Gastrocnemius medialis (tissue), 4 donors: ENCODE measurements around the gene TP63. TPM values are rescaled to one million over a fixed set of nuclear protein-coding genes. Genes with fewer than 3 reads are reported as not detected.

Experiments
- ATAC-seq, 2 donors: fragments of 150-250 bp; one replicate each; pipeline ENCODE4 v1.9.1; 2016
- DNase-seq, 2 donors: peaks; one replicate each; pipeline ENCODE4 v3.0.0-alpha.2; 2019
- H3K27ac ChIP-seq, 4 donors: fragments of 200-600 bp; sonication (generic); 1 replicate in 1 of 4; 2 replicates in 3 of 4; pipeline ENCODE4 v1.5.1; 2016 to 2018; ENCODE audit warnings: mild to moderate bottlenecking in 2 of 4, moderate library complexity in 1 of 4
- H3K27me3 ChIP-seq, 3 donors: fragments of 200-600 bp; sonication (generic) in 2 of 3; 1 replicate in 1 of 3; 2 replicates in 2 of 3; pipeline versions ENCODE4 v1.5.1 to v1.6.0; 2016 to 2019; ENCODE audit warnings: mild to moderate bottlenecking in 1 of 3, moderate library complexity in 1 of 3
- H3K36me3 ChIP-seq, 2 donors: fragments of 200-600 bp; sonication (generic) in 1 of 2; one replicate each; pipeline ENCODE4 v1.5.1; 2017 to 2018
- H3K4me1 ChIP-seq, 2 donors: fragments of 200-600 bp; sonication (generic) in 1 of 2; one replicate each; pipeline ENCODE4 v1.5.1; 2016 to 2017; ENCODE audit warnings: mild to moderate bottlenecking in 2 of 2
- H3K4me3 ChIP-seq, 4 donors: fragments of 200-600 bp; sonication (generic) in 3 of 4; 1 replicate in 1 of 4; 2 replicates in 3 of 4; pipeline ENCODE4 v1.5.1; 2016 to 2019; ENCODE audit warnings: mild to moderate bottlenecking in 2 of 4
- H3K9me3 ChIP-seq, 3 donors: fragments of 200-600 bp; sonication (generic) in 2 of 3; 1 replicate in 1 of 3; 2 replicates in 2 of 3; pipeline ENCODE4 v1.5.1; 2016 to 2019
- CTCF ChIP-seq, 5 experiments: fragments of 450-650 bp in 3 of 5; fragments of 200-600 bp in 2 of 5; sonication (generic) in 2 of 5; IDR thresholded peaks in 4 of 5; conservative IDR thresholded peaks in 1 of 5; 1 replicate in 4 of 5; 2 replicates in 1 of 5; pipeline ENCODE4 v1.5.1; 2016 to 2019; ENCODE audit warnings: antibody characterized with exemption in 5 of 5, mild to moderate bottlenecking in 3 of 5, moderate library complexity in 3 of 5
- POLR2A ChIP-seq, 2 donors: fragments of 450-650 bp; IDR thresholded peaks; one replicate each; pipeline ENCODE4 v1.6.1; 2017; ENCODE audit warnings: antibody characterized with exemption in 2 of 2, mild to moderate bottlenecking in 2 of 2, moderate library complexity in 2 of 2
- in situ Hi-C, 4 donors: fragments of 200-750 bp; cut with MboI; loops; one replicate each; pipeline versions ENCODE4 v1.15.0 to v1.8.0; 2017; ENCODE audit warnings: low sequenced_read_pairs in 4 of 4
- intact Hi-C: fragments of 100-400 bp; cut with DNase I; formaldehyde crosslinking; loops from one replicate; pipeline ENCODE4 v1.15.1; 2023; ENCODE audit warnings: low total_unique reads
- total RNA-seq, 4 donors: library from RNA; depleted of rRNA; stranded (reverse); fragments of >200 nt; gene quantifications; one replicate each; pipeline versions ENCODE4 v1.1.0 to v1.2.3, GENCODE V29; 2016

TP63 gene
- total RNA-seq, 4 donors from 2014 or later = 5.2 to 38.8 (median 25.8) TPM

- in situ Hi-C loops = no loop called here
- Histone ChIP-seq H3K4me1 (peaks cover 30 to 32% of the 10 kb centered on the region in 2 donors), H3K27me3 (no peaks in the 10 kb centered on the region), H3K9me3 (no peaks in the 10 kb centered on the region), H3K4me3 (no peak overlapping the region), H3K36me3 (no peaks in the 10 kb centered on the region), H3K27ac (peak overlapping the region; percentile 82 to 90 (median 89))
- intact Hi-C loops = no loop called here
- TF ChIP-seq CTCF (IDR thresholded peaks at IDR 0.05 in 4 of 5, conservative IDR thresholded peaks at IDR 0.05 in 1 of 5) = no peak
- no peak for TF ChIP-seq POLR2A (IDR thresholded peaks at IDR 0.05)
- ATAC-seq (peak in 1 of 2 donors; percentile 5), DNase-seq (no peak)
Observed at GRCh38 chr3:189781415-189781814, 150.2 kb downstream of the TP63 start.

- intact Hi-C loops (no loop called here), in situ Hi-C loops (no loop called here)
- TF ChIP-seq CTCF (IDR thresholded peaks at IDR 0.05 in 4 of 5, conservative IDR thresholded peaks at IDR 0.05 in 1 of 5) (peak in 1 of 5 experiments; percentile 28), POLR2A (IDR thresholded peaks at IDR 0.05) (no peak)
- no peak for DNase-seq
- Histone ChIP-seq H3K9me3 (no peaks in the 10 kb centered on the region), H3K36me3 (no peaks in the 10 kb centered on the region), H3K27me3 (no peaks in the 10 kb centered on the region), H3K4me1 (peaks cover 5 to 7% of the 10 kb centered on the region in 2 donors), H3K4me3 (no peak overlapping the region), H3K27ac (no peak overlapping the region)
- ATAC-seq = no peak
Observed at GRCh38 chr3:189786479-189787064, 155.4 kb downstream of the TP63 start.

- Histone ChIP-seq H3K9me3 (no peaks in the 10 kb centered on the region), H3K27me3 (no peaks in the 10 kb centered on the region), H3K4me1 (peaks cover 4% of the 10 kb centered on the region in 2 donors), H3K27ac (no peak overlapping the region), H3K4me3 (no peak overlapping the region), H3K36me3 (no peaks in the 10 kb centered on the region)
- intact Hi-C loops = no loop called here
- in situ Hi-C loops = no loop called here
- TF ChIP-seq CTCF (IDR thresholded peaks at IDR 0.05 in 4 of 5, conservative IDR thresholded peaks at IDR 0.05 in 1 of 5) (no peak), POLR2A (IDR thresholded peaks at IDR 0.05) (no peak)
- no peak for ATAC-seq
- DNase-seq = no peak
Observed at GRCh38 chr3:189787191-189787590, 156.0 kb downstream of the TP63 start.

GRCh38 chr3:189787632-189788031 is 156.4 kb downstream of the TP63 start:
- in situ Hi-C loops = no loop called here
- ATAC-seq (no peak), DNase-seq (no peak)
- H3K4me3 ChIP-seq = no peak overlapping the region
- H3K27me3 ChIP-seq = no peaks in the 10 kb centered on the region
- H3K36me3 ChIP-seq = no peaks in the 10 kb centered on the region
- H3K4me1 ChIP-seq = peaks cover 2 to 3% of the 10 kb centered on the region in 2 donors
- TF ChIP-seq POLR2A (IDR thresholded peaks at IDR 0.05) (no peak), CTCF (IDR thresholded peaks at IDR 0.05 in 4 of 5, conservative IDR thresholded peaks at IDR 0.05 in 1 of 5) (no peak)
- no peak overlapping the region for H3K27ac ChIP-seq
- intact Hi-C loops = no loop called here
- no peaks in the 10 kb centered on the region for H3K9me3 ChIP-seq

GRCh38 chr3:189789432-189789831 is 158.2 kb downstream of the TP63 start:
- peaks cover 6 to 7% of the 10 kb centered on the region in 2 donors for H3K4me1 ChIP-seq
- ATAC-seq (no peak), DNase-seq (no peak)
- in situ Hi-C loops = no loop called here
- intact Hi-C loops = no loop called here
- no peak overlapping the region for H3K27ac ChIP-seq
- no peaks in the 10 kb centered on the region for H3K27me3 ChIP-seq
- H3K9me3 ChIP-seq = no peaks in the 10 kb centered on the region
- no peak overlapping the region for H3K4me3 ChIP-seq
- TF ChIP-seq POLR2A (IDR thresholded peaks at IDR 0.05) = no peak
- no peaks in the 10 kb centered on the region for H3K36me3 ChIP-seq
